ENCODE measurements around the gene EXOSC10. TPM values are rescaled to one million over a fixed set of nuclear protein-coding genes. Genes with fewer than 3 reads are reported as not detected.

EXOSC10 gene
- total and polyA plus RNA-seq, 2 of the 13 experiments (the other 11 are each of a cell fraction or from before 2014, with no cell fraction given), result 48.4 to 67.6 TPM

DNA sequence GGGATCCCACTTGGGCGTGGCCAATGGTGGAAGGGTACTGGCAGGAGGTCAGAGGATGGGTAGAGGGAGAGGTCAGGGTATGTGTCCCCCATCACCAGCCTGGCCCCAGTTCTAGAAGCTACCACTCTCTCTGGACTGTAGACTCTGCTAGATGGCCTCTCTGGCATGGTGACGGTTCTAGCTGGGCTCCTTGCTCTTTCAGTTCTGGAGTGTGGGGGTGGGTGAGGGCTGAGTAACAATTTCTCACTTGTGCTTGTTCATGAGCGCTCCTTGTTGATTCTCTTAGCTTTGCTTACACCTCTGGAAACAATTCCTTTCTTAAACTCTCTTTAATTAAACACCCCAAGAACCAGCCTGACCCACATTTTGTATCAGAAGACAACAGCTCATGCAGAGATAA is 25.3 kb upstream of the EXOSC10 start:
- Histone ChIP-seq H3K79me2 (ENCODE audit: insufficient read depth, low read length) (no peaks in the 10 kb centered on the region), H3K9ac (ENCODE audit: insufficient read depth, low read depth, low read length) (no peak overlapping the region), H3K27me3 (ENCODE audit: control insufficient read depth in 1 of 2, insufficient read depth in 2 of 2, low read length in 2 of 2) (no peaks in the 10 kb centered on the region), H4K20me1 (ENCODE audit: insufficient read depth, low read length) (no peaks in the 10 kb centered on the region), H3K27ac (ENCODE audit: extremely low read length, insufficient read depth, low read length) (no peak overlapping the region), H2AFZ (ENCODE audit: low read length) (no peak overlapping the region), H3K4me3 (replicated peaks in 1 of 3; ENCODE audit: insufficient read depth in 1 of 3, low read depth in 2 of 3, low read length in 3 of 3) (no peak overlapping the region), H3K36me3 (replicated peaks in 1 of 2; ENCODE audit: control insufficient read depth in 1 of 2, insufficient read depth in 2 of 2, low read length in 2 of 2) (peaks cover 21 to 51% of the 10 kb centered on the region in 2 experiments), H3K9me3 (ENCODE audit: low read length) (no peaks in the 10 kb centered on the region), H3K4me2 (ENCODE audit: low read depth, low read length) (no peak overlapping the region), H3K4me1 (ENCODE audit: insufficient read depth, low read length) (no peaks in the 10 kb centered on the region)
- BruUV-seq (replicated peaks), result no TSS peak
- CTCF ChIA-PET (ENCODE audit: low intra/inter-chr PET ratio, low total read pairs), result no interaction called here
- whole genome bisulfite sequencing (ENCODE audit: low lambda C conversion rate), result 87% methylated on average over 3 of the region's 3 CpGs
- TF ChIP-seq HHEX (CRISPR knock-in tag; IDR thresholded peaks at IDR 0.05) (no peak), GFI1 (CRISPR knock-in tag; IDR thresholded peaks at IDR 0.05; ENCODE audit: borderline replicate concordance) (no peak)
- in situ Hi-C loops (cut with HindIII; ENCODE audit: extremely low pct_ligation_motif_present, low pct_unique_long_range_greater_than_20kb), result no loop called here
- intact Hi-C loops (cut with micrococcal nuclease; ENCODE audit: unreplicated experiment), result no loop called here
- ATAC-seq (no peak), FAIRE-seq (no peak), DNase-seq (ENCODE audit: low spot score) (no peak)
- POLR2A ChIA-PET, result no interaction called here

DNA sequence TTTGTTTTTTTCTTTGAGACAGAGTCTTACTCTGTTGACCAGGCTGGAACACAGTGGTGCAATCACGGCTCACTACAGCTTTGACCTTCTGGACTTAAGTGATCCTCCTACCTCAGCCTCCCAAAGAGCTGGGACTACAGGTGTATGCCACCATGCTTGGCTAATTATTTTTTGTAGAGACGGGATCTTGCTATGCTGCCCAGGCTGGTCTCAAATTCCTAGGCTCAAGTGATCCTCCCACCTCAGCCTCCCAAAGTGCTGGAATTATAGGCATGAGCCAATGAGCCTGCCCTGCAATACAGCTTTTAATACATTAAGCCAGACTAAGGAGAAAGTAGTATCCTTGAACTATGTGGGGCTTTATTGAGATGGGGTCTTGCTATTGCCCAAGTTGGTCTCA is 16.6 kb upstream of the EXOSC10 start:
- no peaks in the 10 kb centered on the region for H3K79me2 ChIP-seq (ENCODE audit: insufficient read depth, low read length)
- ATAC-seq, result no peak
- peaks cover 10 to 38% of the 10 kb centered on the region in 2 experiments; a peak in 4 of 5 replicates for H3K36me3 ChIP-seq (replicated peaks in 1 of 2; ENCODE audit: control insufficient read depth in 1 of 2, insufficient read depth in 2 of 2, low read length in 2 of 2)
- H3K27me3 ChIP-seq (ENCODE audit: control insufficient read depth in 1 of 2, insufficient read depth in 2 of 2, low read length in 2 of 2), result no peaks in the 10 kb centered on the region
- H3K4me2 ChIP-seq (ENCODE audit: low read depth, low read length), result no peak overlapping the region
- in situ Hi-C loops (cut with HindIII; ENCODE audit: extremely low pct_ligation_motif_present, low pct_unique_long_range_greater_than_20kb) (no loop called here), intact Hi-C loops (cut with micrococcal nuclease; ENCODE audit: unreplicated experiment) (no loop called here)
- ChIA-PET CTCF (ENCODE audit: low intra/inter-chr PET ratio, low total read pairs) (no interaction called here), POLR2A (no interaction called here)
- no peak overlapping the region for H2AFZ ChIP-seq (ENCODE audit: low read length)
- H3K9ac ChIP-seq (ENCODE audit: insufficient read depth, low read depth, low read length), result no peak overlapping the region
- WGBS (ENCODE audit: low lambda C conversion rate), result 89% methylated on average over 2 of the region's 2 CpGs
- no peak overlapping the region for H3K4me3 ChIP-seq (replicated peaks in 1 of 3; ENCODE audit: insufficient read depth in 1 of 3, low read depth in 2 of 3, low read length in 3 of 3)
- H4K20me1 ChIP-seq (ENCODE audit: insufficient read depth, low read length), result no peaks in the 10 kb centered on the region
- H3K4me1 ChIP-seq (ENCODE audit: insufficient read depth, low read length), result no peaks in the 10 kb centered on the region
- H3K27ac ChIP-seq (ENCODE audit: extremely low read length, insufficient read depth, low read length), result no peak overlapping the region
- no peaks in the 10 kb centered on the region for H3K9me3 ChIP-seq (ENCODE audit: low read length)
- FAIRE-seq, result no peak
- no TSS peak for BruUV-seq (replicated peaks)
- no peak for DNase-seq (ENCODE audit: low spot score)
- TF ChIP-seq ZNF83 (CRISPR knock-in tag; IDR thresholded peaks at IDR 0.05; ENCODE audit: borderline replicate concordance) (no peak), ZNF274 (CRISPR knock-in tag; IDR thresholded peaks at IDR 0.05) (no peak), ZNF121 (CRISPR knock-in tag; IDR thresholded peaks at IDR 0.05) (peak; percentile 51; the same call in 1 of the 2 replicates)
- TF ChIP-seq, protein P1, sequence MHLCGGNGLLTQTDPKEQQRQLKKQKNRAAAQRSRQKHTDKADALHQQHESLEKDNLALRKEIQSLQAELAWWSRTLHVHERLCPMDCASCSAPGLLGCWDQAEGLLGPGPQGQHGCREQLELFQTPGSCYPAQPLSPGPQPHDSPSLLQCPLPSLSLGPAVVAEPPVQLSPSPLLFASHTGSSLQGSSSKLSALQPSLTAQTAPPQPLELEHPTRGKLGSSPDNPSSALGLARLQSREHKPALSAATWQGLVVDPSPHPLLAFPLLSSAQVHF (CRISPR knock-in tag; IDR thresholded peaks at IDR 0.05), result no peak

All from HepG2 (cell line).